Ishikawa (cell line): ENCODE results near the gene TM7SF2.

Source experiments
- CEBPB ChIP-seq: IDR thresholded peaks from 2 replicates; pipeline ENCODE4 v1.6.1; 2012
- CREB1 ChIP-seq: IDR thresholded peaks from 2 replicates; pipeline ENCODE4 v1.6.1; 2012; ENCODE audit warnings: low read depth
- EGR1 ChIP-seq: IDR thresholded peaks from 2 replicates; pipeline ENCODE4 v1.6.1; 2012
- EP300 ChIP-seq: IDR thresholded peaks from 2 replicates; pipeline ENCODE4 v1.6.1; 2012; ENCODE audit warnings: borderline replicate concordance
- FOXM1 ChIP-seq: IDR thresholded peaks from 2 replicates; pipeline ENCODE4 v1.6.1; 2012; ENCODE audit warnings: low read depth, borderline replicate concordance
- MAX ChIP-seq: IDR thresholded peaks from 2 replicates; pipeline ENCODE4 v1.6.1; 2012
- NFIC ChIP-seq: IDR thresholded peaks from 2 replicates; pipeline ENCODE4 v1.6.1; 2012
- RAD21 ChIP-seq: IDR thresholded peaks from 2 replicates; pipeline ENCODE4 v1.6.1; 2012; ENCODE audit warnings: low read depth
- TAF1 ChIP-seq: IDR thresholded peaks from 2 replicates; pipeline ENCODE4 v1.6.1; 2012; ENCODE audit warnings: low read depth, mild to moderate bottlenecking
- TCF12 ChIP-seq: IDR thresholded peaks from 2 replicates; pipeline ENCODE4 v1.6.1; 2012; ENCODE audit warnings: low read depth
- TEAD4 ChIP-seq: IDR thresholded peaks from 2 replicates; pipeline ENCODE4 v1.6.1; 2012
- USF1 ChIP-seq: IDR thresholded peaks from 2 replicates; pipeline ENCODE4 v1.6.1; 2012
- YY1 ChIP-seq: IDR thresholded peaks from 2 replicates; pipeline ENCODE4 v1.6.1; 2012; ENCODE audit warnings: low read depth
- ZBTB7A ChIP-seq: IDR thresholded peaks from 2 replicates; pipeline ENCODE4 v1.6.1; 2012; ENCODE audit warnings: low read depth
- TF ChIP-seq, protein P1 (sequence below): IDR thresholded peaks from 2 replicates; pipeline ENCODE4 v1.6.1; 2012; ENCODE audit warnings: low read depth, mild to moderate bottlenecking

The TM7SF2 gene

DNA sequence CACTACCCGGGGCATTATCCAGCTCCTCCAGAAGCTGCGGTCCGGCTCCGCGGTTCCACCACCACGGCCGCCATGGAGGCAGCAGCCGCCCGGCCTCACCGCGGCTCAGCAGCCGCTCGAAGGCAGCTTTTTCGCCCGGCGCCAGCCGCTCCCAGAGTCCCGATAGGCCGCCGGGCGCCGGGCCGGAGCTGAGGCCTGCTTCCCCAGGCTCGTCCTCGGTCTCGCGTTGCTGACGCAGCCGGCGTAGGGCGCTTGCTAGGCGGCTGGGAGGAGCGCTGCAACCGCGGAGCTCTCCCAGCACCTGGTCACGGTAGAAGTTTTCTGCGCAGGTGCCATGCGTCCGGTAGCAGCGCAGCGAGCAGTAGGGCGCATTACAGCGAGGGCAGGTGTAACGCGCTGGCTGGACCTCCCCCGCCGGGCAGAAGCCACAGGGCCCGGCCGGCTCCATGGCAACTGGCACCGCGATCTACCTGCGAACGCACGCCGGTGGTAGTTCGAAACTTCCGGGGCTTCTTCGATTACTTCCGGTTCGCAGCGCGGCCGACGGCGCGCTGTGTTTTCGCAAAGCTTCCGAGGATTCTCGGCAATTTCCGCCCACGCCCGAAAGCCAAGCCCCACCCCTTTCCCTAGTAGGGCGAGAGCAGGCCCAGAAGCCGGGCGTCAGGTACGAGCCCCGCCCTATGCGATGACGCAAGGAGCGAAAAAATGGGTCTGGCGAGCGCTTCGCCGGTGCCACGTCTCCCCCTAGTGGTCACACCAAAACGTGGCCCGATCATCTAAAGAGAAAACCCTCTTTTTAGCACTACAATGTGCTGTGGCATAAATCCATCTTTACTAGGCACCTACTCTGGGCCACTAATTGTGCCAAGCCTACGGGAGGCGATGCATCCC, 5.8 kb downstream of the TM7SF2 start, which contains the start of gene ZNHIT2:
ZNHIT2 (minus strand) TSS at position 496 of the 891 bp plus-strand sequence; CDS start at position 448, 48 bp downstream.
- TF ChIP-seq TAF1, result peak; percentile 86
- peak; percentile 77 for TF ChIP-seq TCF12
- no peak for TF ChIP-seq NFIC
- TF ChIP-seq TEAD4, result no peak; the same call in 1 of the 2 replicates
- TF ChIP-seq CEBPB, result peak; percentile 82
- peak; percentile 82 for TF ChIP-seq RAD21
- TF ChIP-seq MAX, result peak; percentile 88
- TF ChIP-seq YY1, result peak; percentile 64
- no peak; the same call in 1 of the 2 replicates for TF ChIP-seq ZBTB7A
- peak; percentile 83 for TF ChIP-seq EGR1
- peak; percentile 85 for TF ChIP-seq CREB1

- TF ChIP-seq TAF1 (no peak), TCF12 (no peak), RAD21 (no peak), USF1 (no peak), YY1 (no peak), EGR1 (no peak), NFIC (no peak), CREB1 (no peak), MAX (no peak), ZBTB7A (no peak), FOXM1 (no peak), TEAD4 (no peak), EP300 (no peak), CEBPB (no peak)
- TF ChIP-seq, protein P1, sequence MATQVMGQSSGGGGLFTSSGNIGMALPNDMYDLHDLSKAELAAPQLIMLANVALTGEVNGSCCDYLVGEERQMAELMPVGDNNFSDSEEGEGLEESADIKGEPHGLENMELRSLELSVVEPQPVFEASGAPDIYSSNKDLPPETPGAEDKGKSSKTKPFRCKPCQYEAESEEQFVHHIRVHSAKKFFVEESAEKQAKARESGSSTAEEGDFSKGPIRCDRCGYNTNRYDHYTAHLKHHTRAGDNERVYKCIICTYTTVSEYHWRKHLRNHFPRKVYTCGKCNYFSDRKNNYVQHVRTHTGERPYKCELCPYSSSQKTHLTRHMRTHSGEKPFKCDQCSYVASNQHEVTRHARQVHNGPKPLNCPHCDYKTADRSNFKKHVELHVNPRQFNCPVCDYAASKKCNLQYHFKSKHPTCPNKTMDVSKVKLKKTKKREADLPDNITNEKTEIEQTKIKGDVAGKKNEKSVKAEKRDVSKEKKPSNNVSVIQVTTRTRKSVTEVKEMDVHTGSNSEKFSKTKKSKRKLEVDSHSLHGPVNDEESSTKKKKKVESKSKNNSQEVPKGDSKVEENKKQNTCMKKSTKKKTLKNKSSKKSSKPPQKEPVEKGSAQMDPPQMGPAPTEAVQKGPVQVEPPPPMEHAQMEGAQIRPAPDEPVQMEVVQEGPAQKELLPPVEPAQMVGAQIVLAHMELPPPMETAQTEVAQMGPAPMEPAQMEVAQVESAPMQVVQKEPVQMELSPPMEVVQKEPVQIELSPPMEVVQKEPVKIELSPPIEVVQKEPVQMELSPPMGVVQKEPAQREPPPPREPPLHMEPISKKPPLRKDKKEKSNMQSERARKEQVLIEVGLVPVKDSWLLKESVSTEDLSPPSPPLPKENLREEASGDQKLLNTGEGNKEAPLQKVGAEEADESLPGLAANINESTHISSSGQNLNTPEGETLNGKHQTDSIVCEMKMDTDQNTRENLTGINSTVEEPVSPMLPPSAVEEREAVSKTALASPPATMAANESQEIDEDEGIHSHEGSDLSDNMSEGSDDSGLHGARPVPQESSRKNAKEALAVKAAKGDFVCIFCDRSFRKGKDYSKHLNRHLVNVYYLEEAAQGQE, result no peak
Measured at GRCh38 chr11:65118097-65118837, 6.6 kb downstream of the TM7SF2 start.

DNA sequence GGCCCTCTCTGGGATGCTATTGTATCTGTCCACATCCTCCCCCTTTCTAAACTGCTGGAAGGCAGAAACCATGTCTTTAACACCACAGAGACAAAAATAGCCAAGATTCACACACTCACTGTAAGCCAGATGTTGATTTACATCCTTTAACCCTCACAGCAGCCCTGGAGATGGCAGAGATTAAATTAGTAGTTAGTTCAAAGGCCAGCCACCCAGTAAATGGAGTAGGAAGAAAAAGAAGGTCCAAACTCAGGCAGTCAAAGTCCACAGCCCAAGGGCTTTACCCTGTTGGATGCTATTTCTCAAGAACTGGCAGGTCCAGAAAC, 8.0 kb downstream of the TM7SF2 start:
- no peak for TF ChIP-seq USF1

- TF ChIP-seq USF1 (no peak), EGR1 (no peak), NFIC (no peak), TAF1 (no peak), RAD21 (no peak), TCF12 (no peak), CEBPB (no peak)
Measured at GRCh38 chr11:65120831-65121230, 9.2 kb downstream of the TM7SF2 start.

- TF ChIP-seq RAD21 (no peak), EGR1 (no peak), CREB1 (no peak), CEBPB (no peak), ZBTB7A (no peak), FOXM1 (no peak), TAF1 (no peak), EP300 (no peak), NFIC (no peak), MAX (no peak)
Measured at GRCh38 chr11:65121447-65121864, 9.8 kb downstream of the TM7SF2 start.

DNA sequence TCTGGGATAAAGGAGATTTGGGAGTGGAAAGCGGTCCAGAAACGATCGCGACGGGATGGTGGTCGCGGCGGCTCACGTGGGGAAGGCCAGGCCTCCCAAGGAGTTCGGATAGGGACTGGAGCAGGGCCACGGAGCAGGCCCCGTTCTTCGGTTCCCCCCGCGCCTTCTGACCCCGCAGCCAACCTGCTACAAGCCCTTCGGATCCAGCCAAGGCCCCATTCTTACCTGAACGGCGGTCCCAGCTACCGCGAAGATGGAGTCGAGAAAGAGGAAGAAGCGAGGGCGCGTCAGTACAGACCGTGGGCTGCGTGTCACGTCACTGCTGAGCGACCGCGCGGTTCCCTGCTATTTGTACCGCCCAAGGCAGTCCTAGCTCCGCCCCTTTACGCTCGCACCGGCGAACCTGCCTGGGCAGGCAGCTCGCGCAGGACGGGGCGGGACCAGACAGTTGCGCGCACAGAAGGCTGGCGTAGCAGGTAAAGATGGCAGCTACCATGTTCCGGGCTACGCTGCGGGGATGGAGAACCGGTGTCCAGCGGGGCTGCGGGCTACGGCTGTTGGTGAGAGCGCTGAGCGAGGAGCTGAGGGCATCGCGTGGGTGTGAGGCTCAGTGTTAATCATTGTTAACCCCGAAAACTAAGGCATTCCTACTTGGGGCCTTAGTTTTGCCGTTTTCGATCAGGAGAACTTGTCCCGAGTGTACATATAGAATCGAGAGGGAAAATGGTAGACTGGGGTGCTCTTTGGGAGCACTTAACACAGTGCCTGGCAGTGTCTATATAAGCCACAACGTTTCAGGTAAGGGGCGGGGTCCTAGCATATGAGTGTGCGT, 10.4 kb downstream of the TM7SF2 start, which contains the start of the genes FAU and MRPL49:
FAU (minus strand) TSS at position 270 of the 832 bp plus-strand sequence. CDS start 321 bp downstream, outside the sequence.
MRPL49 (plus strand) TSS at position 457 of the 832 bp plus-strand sequence; CDS start at position 483, 26 bp downstream.
- TF ChIP-seq RAD21, result 0 out of 2 replicates have a peak, but pooled peaks have one; percentile 1
- TF ChIP-seq TEAD4, result peak; percentile 41
- TF ChIP-seq NFIC, result no peak
- peak; percentile 93 for TF ChIP-seq YY1
- peak; percentile 95 for TF ChIP-seq CREB1
- TF ChIP-seq CEBPB, result no peak
- TF ChIP-seq TCF12, result peak; percentile 51; the same call in 1 of the 2 replicates
- no peak for TF ChIP-seq EP300
- no peak for TF ChIP-seq FOXM1
- TF ChIP-seq USF1, result no peak
- TF ChIP-seq, protein P1, result no peak
- TF ChIP-seq TAF1, result peak; percentile 98
- peak; percentile 66 for TF ChIP-seq MAX
- no peak for TF ChIP-seq ZBTB7A
- peak; percentile 15; the same call in 1 of the 2 replicates for TF ChIP-seq EGR1
